Fibroblast of skin of scalp (primary cell): Measurements from ENCODE around the gene SLC8A3.

Source experiments
- DNase-seq: peaks from one replicate; pipeline ENCODE4 v3.0.0-alpha.2; 2013

SLC8A3 gene

DNA sequence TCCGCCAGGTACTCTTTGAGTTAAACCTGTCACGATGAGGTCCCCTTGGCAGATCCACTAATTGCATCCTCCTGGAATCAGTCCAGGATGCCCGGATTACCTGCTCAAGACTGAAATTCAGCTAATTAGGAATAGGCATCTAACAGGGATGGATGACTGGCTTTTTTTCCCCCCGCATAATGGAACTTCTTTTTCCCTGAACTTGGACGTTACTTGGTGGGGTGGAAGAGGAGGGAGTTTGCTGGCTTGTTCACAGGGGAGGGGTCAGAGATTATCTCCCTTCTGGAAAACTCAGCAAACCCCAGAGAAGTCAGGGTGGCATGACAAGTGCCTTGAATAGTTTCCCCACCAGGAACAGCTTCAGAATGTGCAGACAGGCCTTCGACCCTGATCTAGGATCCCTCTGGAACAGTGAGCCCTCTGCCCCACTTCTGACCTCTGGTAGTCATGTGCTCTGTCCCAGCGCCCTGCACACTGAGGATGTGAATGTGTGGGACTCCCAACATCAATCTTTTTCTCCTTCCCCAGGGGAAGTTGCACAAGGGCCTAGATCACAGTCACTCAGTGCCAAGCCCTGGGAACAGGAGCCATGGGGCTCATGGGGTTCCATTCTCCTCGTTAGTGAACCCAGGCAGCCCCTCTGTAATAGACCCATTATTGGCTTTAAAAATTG is 167.1 kb downstream of the SLC8A3 start:
- no peak for DNase-seq

DNA sequence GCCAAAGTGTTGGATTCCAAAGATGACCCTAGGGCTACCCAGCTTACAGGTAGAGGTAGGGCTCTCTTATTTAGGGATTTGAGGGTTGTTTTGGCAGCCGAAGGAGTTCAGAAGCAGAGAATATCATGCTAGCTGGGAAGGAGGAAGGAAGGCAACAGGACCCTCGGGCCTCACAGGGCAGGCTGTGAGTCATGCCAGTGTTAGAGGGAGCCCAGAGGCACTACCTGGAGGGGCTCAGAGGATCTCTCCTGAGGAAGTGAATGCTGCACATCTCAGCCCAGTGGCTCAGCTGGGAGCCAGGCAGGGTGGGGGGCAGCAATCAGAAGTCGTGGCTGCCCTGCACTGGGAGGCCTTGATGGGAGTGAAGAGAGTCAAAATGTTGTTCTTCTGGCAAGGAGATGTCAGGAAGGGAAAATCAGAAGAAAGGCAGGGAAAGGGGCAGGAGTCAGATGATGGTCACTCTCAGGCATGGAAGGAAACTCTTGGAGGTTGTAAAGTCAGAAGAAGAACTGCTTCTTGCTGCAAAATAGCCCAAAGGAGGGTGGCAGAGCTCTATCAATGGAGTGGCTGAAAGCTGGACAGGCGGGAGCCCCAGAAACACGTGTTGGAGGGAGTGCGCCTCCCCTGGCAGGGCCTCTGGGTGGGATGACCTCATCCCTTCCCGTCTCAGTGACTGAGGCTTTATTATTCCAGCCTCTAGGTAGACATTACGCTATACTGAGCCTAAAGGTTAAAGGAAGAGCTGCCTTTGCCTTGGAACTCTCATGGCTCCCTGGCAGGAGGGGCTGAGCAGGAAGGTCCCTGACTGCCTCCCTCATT is 168.2 kb downstream of the SLC8A3 start:
- no peak for DNase-seq

DNA sequence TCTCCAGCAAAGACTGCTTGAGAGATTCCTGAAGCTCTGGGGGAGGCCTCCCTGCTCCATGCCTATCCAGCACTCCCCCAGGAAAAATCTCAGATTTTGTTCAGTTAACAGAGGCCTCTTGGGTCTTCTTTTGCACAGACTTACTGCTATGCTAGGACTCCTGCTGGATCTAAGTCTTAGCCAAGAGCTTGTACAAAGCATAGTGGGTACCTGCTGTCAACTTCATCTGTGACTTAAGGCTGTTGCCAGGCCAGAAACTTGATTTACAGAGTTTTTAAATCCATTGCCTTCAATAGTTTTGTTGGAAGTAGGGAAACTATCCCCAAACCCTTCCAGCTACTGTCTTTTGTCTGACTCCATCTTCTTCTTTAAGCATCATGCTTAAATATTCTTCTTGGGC is 169.1 kb downstream of the SLC8A3 start:
- no peak for DNase-seq

DNA sequence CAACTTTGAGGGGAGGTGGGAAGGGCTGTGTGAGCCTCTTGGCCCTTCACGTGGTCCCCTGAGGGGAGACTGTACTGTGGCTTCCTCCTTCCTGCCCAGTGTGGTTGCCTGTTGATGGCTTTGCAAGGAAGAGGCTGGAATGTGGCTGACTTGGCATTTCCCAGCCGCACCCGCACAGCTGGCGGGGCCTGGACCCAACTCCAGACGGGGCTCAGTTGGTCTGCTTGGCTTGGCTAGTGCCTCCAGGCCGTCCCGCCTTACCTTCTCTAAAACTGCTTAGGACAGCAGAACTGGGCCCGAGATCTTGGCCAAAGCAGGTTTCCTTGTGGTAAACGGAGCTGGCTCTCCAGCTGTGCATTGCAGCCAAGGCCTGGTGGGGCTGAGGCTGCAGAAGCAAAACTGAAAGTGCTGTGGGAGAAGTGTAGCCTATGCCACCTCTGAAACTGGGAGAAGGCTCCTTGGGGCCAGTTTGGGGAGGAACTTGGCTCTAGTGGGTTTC is 170.0 kb downstream of the SLC8A3 start:
- peak; percentile 4 for DNase-seq

DNA sequence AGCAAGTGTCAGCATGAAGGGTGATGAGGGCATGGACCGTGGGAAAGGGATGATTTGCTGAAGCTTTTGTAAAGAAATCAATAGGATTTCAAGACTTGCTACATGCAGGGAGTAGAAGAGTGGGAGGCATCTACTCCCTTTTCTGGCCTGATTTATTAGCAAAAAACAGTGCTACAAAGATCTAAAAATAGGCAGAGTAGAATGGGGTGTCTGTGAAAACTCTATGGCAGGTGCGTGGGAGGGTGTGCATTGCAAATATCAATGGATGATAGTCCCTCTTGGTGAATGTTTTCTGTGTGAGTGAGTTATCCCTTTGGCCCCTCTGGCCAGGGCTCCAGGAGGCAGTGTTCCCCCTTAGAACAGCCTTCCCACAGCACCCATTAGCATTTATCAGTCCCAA is 170.5 kb downstream of the SLC8A3 start:
- no peak for DNase-seq

DNA sequence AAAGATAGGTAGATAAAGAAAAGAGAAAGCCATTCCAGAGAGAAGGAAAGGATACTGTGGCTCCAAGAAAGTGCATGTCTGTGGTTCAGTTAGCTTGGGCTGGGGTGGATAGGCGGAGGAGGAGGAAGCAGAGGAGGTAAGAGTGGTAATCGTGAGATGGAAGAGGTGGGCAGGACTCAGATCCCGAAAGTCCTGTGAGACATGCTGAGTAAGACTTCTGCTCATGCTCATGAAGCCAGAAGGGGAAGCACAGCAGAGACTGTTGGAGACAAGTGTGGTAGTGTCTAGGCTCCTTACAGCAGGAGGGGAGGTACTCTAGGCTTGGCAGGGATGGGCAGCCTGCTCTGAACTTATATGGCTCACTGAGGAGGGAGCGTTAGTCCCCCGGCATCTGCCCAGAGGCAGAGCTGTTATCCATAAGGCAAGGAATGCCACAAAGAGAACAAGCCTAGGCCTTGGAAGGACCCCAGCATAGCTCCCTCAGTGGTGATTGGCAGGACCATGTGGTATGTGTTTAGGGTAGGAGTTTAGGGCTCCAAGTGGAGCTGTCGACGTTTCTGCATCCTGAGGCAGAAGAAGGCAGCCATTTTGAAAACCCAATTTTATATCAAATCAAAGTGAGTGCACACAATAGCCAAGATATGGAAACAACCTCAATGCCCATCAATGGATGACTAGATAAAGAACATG is 174.2 kb downstream of the SLC8A3 start:
- DNase-seq: no peak

DNA sequence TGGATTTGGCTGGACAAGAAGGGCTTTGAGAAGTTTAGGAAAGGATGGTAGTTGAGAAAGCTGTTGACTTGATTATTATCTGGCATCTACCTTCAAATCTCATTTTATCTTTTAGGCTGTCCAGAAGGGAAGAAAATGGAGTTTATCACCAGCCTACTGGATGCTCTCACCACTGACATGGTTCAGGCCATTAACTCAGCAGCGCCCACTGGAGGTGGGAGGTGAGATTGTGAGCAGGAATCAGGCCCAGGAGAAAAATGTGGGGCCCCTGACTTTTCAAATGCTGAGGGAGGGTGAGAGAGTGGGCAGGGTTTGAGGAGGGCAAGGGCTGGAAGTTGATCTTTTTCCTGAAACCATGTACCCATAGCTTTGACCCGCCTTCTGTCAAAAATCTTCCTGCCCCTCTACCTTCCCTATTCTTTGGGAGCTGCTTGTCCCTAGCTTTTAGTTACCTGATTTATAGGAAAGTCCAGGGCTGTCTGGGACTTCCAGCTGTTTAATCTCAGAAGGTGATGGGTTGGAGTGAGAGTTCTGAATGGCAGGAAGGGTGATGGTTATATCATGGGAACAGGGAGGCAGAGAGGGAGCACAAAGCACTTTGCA is 175.4 kb downstream of the SLC8A3 start:
- DNase-seq: peak; percentile 4

DNA sequence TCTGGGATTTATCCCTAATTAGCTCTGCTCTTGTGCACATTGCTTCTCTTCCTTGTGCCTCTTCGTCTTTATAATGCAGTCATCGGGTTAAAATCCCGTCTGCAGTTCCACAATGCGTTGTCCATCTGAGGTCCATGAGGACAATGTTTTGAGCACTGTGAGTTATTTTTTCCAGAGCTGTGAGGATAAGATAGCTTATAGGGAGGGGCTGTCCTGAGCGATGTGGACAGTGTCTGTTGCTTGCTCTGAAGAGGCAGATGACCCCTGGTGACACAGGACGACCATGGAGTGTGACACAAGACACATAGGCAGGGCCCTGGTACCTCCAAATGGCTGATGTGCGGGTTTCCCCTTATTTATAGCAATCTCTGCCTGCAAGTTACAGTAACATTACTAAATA is 177.0 kb downstream of the SLC8A3 start:
- DNase-seq: no peak

DNA sequence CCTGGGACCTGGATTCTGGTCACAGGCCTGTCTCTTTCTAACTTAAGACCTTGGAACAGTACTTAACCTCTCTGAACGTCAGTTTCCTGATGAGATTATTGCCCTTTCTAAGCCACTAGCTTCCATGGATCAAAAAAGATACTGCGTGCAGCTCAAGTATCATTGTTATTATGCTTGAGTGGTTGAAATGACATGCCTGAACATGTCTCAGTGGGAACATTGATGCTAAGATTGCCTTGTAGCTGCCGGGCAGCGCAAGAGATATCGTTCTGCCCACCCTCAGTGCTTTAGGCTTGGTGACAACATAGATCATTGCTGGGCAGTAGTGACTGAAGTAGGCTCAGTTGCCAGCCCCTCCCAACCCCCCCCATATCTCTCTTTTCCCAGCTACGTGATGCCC is 177.7 kb downstream of the SLC8A3 start:
- DNase-seq: no peak

DNA sequence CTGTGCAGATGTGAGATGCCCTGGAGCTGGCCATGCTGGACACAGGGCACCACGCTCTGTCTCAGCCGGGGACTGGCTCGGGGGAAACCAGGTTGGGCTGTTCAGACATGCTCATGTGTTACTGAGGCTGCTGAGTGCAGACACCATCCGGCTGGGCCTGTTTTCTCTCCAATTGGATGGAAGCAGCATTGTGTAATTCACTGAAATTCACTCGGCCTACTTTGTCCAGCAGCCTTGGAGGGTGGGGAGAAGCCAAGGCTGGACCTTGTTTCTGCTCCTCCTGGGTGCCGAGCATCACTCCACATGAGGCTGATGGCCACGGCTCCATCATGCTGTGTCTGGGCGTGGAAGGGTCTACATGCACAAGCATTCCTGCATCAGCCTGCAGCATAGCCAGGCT is 178.8 kb downstream of the SLC8A3 start:
- no peak for DNase-seq

DNA sequence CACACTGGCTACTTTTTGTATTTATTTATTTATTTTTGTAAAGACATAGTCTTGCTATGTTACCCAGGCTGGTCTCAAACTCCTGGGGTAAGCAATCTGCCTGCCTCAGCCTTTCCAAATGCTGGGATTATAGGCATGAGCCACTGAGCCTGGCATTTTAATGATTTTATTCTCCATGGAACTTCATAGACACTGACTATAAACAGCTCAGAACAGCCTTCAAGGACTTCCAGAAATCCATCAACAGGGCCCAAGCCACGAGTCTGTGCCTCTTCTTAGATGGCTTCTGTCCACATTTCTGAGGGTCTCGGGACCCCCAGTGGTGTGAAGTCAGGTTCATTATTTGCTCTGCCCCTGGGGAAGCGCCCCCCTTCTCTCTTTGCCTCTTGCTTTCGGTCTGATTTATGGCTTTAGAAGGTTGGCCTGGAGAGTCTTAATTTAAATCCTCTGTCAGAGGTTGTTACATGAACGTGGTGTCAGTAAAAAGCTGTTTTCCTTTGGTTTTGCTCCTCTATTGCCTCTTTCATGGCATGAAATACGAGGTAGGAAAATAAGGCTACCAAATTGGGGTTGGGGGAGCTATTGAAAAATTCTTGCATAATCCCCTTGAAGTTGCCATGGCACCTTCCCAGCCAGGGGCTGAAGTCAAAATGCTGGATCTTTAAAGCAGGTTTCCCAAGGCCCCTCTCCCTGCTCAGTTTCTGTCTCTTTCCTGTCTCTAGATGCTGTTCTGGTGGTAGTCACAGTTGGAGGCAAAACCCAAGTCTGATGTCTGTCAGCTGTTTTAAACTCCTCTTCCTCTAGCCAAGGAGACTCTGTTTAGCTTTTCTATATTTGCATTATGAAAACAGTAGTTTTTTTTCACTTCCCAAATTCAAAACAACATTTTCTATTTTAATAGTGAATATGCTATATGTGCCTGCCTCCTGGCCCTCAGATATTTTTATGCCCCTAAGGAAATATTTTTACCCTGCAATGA is 180.2 kb downstream of the SLC8A3 start:
- no peak for DNase-seq

DNA sequence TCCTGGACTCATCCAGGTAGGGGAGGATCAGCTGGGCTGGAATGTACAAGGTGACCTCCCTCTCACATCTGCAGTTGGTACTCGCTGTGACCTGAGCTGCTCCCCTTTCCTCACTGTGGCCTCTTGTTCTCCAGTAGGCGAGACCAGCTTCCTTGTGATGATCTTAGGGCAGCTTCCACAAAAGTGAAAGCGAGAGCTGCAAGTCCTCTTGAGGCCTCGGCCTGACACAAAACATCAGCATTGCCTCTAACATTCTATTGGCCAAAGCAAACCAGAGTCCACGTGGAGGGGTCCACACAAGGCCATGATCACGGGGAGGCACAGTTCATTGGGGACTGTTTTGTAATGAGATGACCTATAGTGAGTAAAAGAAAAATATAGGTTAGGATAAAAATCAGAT is 182.1 kb downstream of the SLC8A3 start:
- DNase-seq: no peak

DNA sequence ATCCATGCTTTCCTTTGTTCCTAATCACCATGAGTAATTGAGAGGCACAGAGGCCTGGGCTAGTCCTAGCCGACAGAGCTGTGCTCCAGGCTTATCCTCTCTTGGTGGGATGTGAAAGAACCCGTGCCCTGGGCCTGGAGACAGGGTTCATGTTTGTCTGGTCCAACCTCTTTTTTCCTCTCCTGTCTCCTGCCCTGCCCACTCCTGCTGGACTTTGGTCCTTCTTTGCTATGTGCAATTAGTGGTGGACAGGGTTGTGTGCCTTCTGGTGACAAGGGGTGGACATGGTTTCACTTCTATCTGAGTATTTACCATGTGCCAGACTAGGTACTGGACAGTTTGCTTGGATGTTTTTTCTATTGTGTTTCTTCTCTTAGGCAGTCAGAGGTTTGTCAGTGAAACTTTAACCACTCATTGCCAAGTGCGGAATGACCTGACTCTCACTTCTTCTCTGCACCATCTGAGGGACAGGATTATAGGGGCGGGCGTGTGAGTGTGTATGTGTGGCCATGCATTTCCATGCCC is 183.4 kb downstream of the SLC8A3 start:
- DNase-seq: no peak

DNA sequence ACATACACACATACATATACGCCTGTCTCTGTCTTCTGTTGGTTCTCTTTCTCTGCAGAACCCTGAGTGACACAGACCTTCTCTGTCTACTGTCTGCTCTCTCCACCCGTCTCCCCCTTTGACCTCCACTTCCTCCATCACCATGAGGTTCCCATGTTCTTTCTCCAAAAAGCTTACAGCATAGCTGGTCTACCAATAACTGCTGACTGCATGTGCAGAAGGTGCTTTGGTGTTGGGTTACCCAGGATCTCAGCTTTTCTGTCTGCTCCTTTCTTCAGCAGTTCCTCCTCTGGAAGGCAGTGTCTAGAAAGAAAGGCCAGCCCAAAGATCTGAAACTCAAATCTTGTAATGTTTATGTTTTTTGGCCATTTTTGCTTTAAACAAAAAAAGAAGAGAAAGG is 184.0 kb downstream of the SLC8A3 start:
- no peak for DNase-seq

DNA sequence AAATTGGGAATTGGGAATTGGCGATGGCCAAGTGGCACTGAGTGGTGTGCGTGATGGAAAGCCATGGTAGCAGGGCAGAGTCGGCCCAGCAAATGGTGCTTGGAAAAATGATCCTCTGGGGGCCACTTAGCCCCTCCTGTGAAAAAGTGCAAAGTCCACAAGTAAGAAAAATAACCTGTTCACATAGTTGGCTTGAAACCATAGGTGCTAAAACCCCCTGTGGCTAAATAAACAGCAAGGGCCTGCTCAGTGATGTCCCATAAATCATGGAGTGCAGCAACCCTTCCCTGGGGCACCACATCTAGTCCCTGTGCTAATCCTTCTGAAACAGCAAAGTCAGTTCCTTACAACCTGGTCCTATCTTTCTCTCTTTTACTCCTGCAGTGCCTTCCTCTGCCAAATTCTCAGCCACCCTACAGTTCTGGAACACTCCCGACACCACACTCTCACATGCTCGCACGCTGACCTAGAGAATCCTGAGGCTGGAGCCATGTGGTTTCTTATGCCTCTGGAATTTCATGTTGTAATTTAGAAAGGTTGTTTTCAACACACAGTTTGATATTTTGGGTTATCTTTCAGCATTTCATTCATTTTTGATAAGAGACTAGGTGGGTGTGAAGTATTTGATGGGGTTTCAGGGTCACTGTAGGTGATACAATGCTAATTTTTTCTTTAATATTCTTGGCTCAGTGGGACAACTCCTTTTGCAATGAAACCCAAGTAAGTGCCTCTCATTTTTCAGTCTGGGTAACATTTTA is 186.0 kb downstream of the SLC8A3 start:
- no peak for DNase-seq

DNA sequence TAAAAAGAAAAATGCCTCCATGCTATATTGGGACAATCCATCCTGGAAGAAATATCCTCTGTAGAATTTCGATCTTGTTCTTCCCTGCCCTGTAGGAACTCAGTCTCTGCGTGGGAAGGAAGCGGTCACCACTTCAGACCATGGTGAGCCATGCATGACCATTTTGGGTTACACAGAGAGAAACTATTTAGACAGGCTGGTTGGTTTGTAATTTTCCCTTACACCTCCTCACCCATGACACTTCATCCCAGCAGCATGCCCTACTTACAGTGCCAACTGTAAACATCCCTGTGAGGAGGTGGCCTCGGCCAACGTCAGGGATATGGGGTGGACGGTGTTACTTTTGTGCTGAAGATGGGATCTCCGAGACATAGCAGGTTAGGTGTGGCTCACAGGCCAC is 188.2 kb downstream of the SLC8A3 start:
- no peak for DNase-seq

DNA sequence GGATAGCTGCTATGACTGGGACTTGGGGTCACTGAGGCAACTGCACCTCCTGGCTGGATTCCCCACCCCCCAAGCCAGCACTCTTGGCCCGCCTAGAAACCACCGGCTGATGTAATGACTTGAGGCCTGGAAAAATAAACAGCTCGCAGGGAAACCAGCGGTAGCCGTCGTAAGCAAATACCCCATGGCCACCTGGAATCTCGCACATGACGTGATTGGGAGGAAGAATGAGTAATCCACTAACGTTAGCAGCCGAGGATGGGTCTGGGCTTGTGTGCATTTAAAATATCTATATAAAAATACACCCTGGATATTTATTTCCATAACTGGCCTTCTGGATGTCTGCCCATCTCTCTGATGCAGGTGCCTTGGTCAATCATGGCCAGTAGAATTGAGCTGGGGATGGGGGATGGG is 189.5 kb downstream of the SLC8A3 start:
- peak; percentile 34 for DNase-seq

DNA sequence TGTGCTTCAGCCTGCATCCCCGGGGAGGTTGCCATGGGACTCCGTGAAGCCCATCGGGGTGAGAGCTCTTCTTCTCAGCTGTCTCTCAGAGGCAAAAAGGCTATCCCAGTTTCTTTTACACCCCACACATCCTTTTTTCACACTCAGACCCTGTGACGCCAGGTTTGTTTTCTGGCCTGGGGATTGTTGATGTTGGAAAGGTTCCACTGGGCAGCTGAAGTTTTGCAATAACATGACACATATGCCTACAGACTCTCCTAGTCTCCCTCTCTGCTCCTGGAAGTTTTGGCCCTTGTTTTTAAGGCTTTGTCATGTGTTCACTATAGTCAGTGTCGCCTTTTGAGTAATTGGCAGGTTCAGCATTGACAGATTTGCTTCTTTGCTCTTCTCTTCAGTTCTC is 190.9 kb downstream of the SLC8A3 start:
- peak; percentile 14 for DNase-seq

DNA sequence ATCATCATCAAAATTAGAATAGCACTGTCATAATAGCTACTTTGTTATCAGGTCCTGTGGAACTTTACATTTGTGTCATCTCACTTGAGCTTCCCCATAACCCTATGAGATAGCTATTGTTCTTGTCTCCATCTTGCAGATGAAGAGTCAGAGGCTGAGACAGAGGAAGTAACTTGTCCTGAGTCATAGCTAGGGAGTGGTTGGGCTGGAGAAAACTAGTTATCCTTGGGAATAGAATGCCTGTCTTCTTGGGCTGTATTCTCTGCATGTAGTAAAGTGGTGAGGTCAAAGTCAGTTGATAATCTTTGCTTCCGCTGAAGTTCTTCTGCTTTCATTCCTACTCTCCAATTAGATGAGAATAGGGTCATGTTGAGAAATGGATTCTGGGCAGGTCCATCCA is 192.5 kb downstream of the SLC8A3 start:
- DNase-seq: no peak
